Neuronal stem cell (in vitro differentiated cells): Measurements from ENCODE around the gene CDK12.

ENCODE experiments used
- DNase-seq: peaks from one replicate; pipeline ENCODE4 v3.0.0-alpha.2; 2013; ENCODE audit warnings: low spot score
- H2AFZ ChIP-seq: one replicate; pipeline ENCODE4 v1.6.1; 2013; ENCODE audit warnings: mild to moderate bottlenecking, low read length, inconsistent platforms
- H2AK5ac ChIP-seq: 2 replicates; pipeline ENCODE4 v1.6.1; 2013; ENCODE audit warnings: low read depth, mild to moderate bottlenecking, inconsistent platforms, low read length, moderate library complexity, mixed read lengths
- H2BK120ac ChIP-seq: 2 replicates; pipeline ENCODE4 v1.6.1; 2013; ENCODE audit warnings: low read depth, mild to moderate bottlenecking, inconsistent platforms, low read length, moderate library complexity, mixed read lengths
- H2BK12ac ChIP-seq: one replicate; pipeline ENCODE4 v1.6.1; 2013; ENCODE audit warnings: low read length, inconsistent platforms
- H2BK15ac ChIP-seq: 2 replicates; pipeline ENCODE4 v1.6.1; 2013; ENCODE audit warnings: mild to moderate bottlenecking, low read length, inconsistent platforms, mixed read lengths
- H2BK5ac ChIP-seq: one replicate; pipeline ENCODE4 v1.6.1; 2013; ENCODE audit warnings: inconsistent platforms, mild to moderate bottlenecking, low read length, moderate library complexity
- H3K14ac ChIP-seq: one replicate; pipeline ENCODE4 v1.6.1; 2013; ENCODE audit warnings: low read length, inconsistent platforms
- H3K18ac ChIP-seq: 2 replicates; pipeline ENCODE4 v1.6.1; 2013; ENCODE audit warnings: low read length, inconsistent platforms
- H3K23ac ChIP-seq: 2 replicates; pipeline ENCODE4 v1.6.1; 2013; ENCODE audit warnings: low read depth, mild to moderate bottlenecking, mixed read lengths, low read length, inconsistent platforms; ENCODE audit not compliant: poor library complexity
- H3K27ac ChIP-seq: replicated peaks from 3 replicates; pipeline ENCODE4 v1.5.1; 2013; ENCODE audit warnings: low read length, inconsistent platforms
- H3K27me3 ChIP-seq, 3 experiments: 2 replicates each; pipeline ENCODE4 v1.6.1; 2013; ENCODE audit warnings: low read length in 3 of 3, mild to moderate bottlenecking in 2 of 3, inconsistent platforms in 1 of 3, low read depth in 1 of 3, mixed read lengths in 1 of 3, moderate library complexity in 1 of 3; ENCODE audit not compliant: control insufficient read depth in 3 of 3, insufficient read depth in 3 of 3
- H3K36me3 ChIP-seq, 2 donors: replicated peaks in 1 of 2; 2 replicates each; pipeline ENCODE4 v1.6.1; 2013; ENCODE audit warnings: low read length in 2 of 2; ENCODE audit not compliant: control insufficient read depth in 2 of 2, insufficient read depth in 2 of 2
- H3K4ac ChIP-seq: 2 replicates; pipeline ENCODE4 v1.6.1; 2013; ENCODE audit warnings: inconsistent platforms, mild to moderate bottlenecking, low read length, moderate library complexity
- H3K4me1 ChIP-seq, 2 donors: 1 replicate in 1 of 2; 2 replicates in 1 of 2; pipeline ENCODE4 v1.6.1; 2013; ENCODE audit warnings: low read length in 2 of 2, low read depth in 1 of 2; ENCODE audit not compliant: control insufficient read depth in 2 of 2, insufficient read depth in 1 of 2
- H3K4me2 ChIP-seq: one replicate; pipeline ENCODE4 v1.6.1; 2013; ENCODE audit warnings: mild to moderate bottlenecking, low read length, inconsistent platforms; ENCODE audit not compliant: insufficient read depth, poor library complexity, severe bottlenecking
- H3K4me3 ChIP-seq, 2 donors: 2 replicates each; pipeline ENCODE4 v1.5.1; 2013; ENCODE audit warnings: low read length in 2 of 2, mild to moderate bottlenecking in 2 of 2, inconsistent platforms in 1 of 2, moderate library complexity in 1 of 2
- H3K79me1 ChIP-seq: one replicate; pipeline ENCODE4 v1.6.1; 2013; ENCODE audit warnings: low read depth, mild to moderate bottlenecking, inconsistent platforms, low read length, moderate library complexity
- H3K9ac ChIP-seq: one replicate; pipeline ENCODE4 v1.6.1; 2013; ENCODE audit warnings: mild to moderate bottlenecking, low read depth, low read length, inconsistent platforms; ENCODE audit not compliant: poor library complexity
- H3K9me3 ChIP-seq, 2 donors: replicated peaks in 1 of 2; 2 replicates each; pipeline versions ENCODE3 to v1.6.1; 2013; ENCODE audit warnings: low read length in 2 of 2, mild to moderate bottlenecking in 2 of 2, inconsistent platforms in 1 of 2, low read depth in 1 of 2, mixed read lengths in 1 of 2, moderate library complexity in 1 of 2; ENCODE audit not compliant: control insufficient read depth in 2 of 2, insufficient read depth in 1 of 2
- H4K8ac ChIP-seq: one replicate; pipeline ENCODE4 v1.6.1; 2013; ENCODE audit warnings: low read depth, mild to moderate bottlenecking, inconsistent platforms, low read length, moderate library complexity
- H4K91ac ChIP-seq: one replicate; pipeline ENCODE4 v1.6.1; 2013; ENCODE audit warnings: low read length, low read depth, mild to moderate bottlenecking, inconsistent platforms; ENCODE audit not compliant: poor library complexity
- WGBS, 2 donors: extraction: QIAGEN DNeasy Blood & Tissue Kit; methylation state at CpG; one replicate each; pipeline ENCODE4 v1.1.7; 2013; ENCODE audit warnings: missing lambda C conversion rate in 2 of 2, mixed read lengths in 1 of 2; ENCODE audit not compliant: insufficient read length in 2 of 2, insufficient replicate concordance in 1 of 2; ENCODE audit errors: extremely low coverage in 2 of 2; 5-methylcytosine and 5-hydroxymethylcytosine counted together

CDK12 gene

GRCh38 chr17:39579318-39580081, 118.2 kb downstream of the CDK12 start:
- peak overlapping the region; percentile 2 for H2BK120ac ChIP-seq
- peak overlapping the region; percentile 34 for H2BK15ac ChIP-seq
- H2AK5ac ChIP-seq: peak overlapping the region; percentile 62
- H3K23ac ChIP-seq: no peak overlapping the region
- H3K79me1 ChIP-seq: no peaks in the 10 kb centered on the region
- peak overlapping the region; percentile 48 for H3K4me2 ChIP-seq
- H4K8ac ChIP-seq: no peak overlapping the region
- H3K9ac ChIP-seq: no peak overlapping the region
- H3K27me3 ChIP-seq: peaks cover 0 to 23% (median 0%) of the 10 kb centered on the region in 3 experiments
- no peak overlapping the region for H3K18ac ChIP-seq
- no peaks in the 10 kb centered on the region for H3K36me3 ChIP-seq
- H3K9me3 ChIP-seq: no peaks in the 10 kb centered on the region
- H3K4ac ChIP-seq: no peak overlapping the region
- H3K4me1 ChIP-seq: peaks cover 19 to 27% of the 10 kb centered on the region in 2 donors
- H3K27ac ChIP-seq: no peak overlapping the region
- peak overlapping the region; percentile 49 for H2AFZ ChIP-seq
- peak; percentile 78 for DNase-seq
- no CpG with 5 or more reads among the region's 8 CpGs for WGBS, 2 donors
- H3K14ac ChIP-seq: no peak overlapping the region
- no peak overlapping the region for H2BK5ac ChIP-seq
- H4K91ac ChIP-seq: peak overlapping the region; percentile 31
- no peak overlapping the region for H3K4me3 ChIP-seq
- no peak overlapping the region for H2BK12ac ChIP-seq

DNA sequence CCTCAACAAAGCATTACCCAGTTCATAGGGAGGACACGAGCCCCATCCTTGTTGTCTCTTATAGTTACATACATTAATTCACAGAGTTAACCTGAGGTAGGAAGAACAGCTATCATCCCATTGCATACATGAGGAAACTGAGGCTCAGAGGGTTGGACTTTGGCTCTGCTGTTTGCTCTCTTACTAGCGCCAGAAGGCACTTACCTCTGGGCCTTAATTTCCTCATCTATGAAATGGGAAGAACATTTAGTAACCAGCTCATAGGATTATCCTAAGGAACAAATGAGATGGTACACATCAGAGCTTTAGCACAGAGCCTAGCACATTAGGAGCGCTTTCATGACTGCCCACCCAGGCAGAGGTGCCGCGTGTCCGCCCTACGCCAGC, 118.8 kb downstream of the CDK12 start:
- Histone ChIP-seq H2BK5ac (no peak overlapping the region), H3K9ac (no peak overlapping the region), H3K18ac (peak overlapping the region; percentile 39), H2BK120ac (no peak overlapping the region), H3K4me3 (no peak overlapping the region), H3K9me3 (no peaks in the 10 kb centered on the region), H2AK5ac (no peak overlapping the region), H3K23ac (no peak overlapping the region), H3K27me3 (peaks cover 0 to 19% (median 0%) of the 10 kb centered on the region in 3 experiments), H4K8ac (no peak overlapping the region), H2AFZ (no peak overlapping the region), H2BK12ac (no peak overlapping the region), H3K4me1 (peaks cover 19 to 27% of the 10 kb centered on the region in 2 donors), H3K4ac (no peak overlapping the region), H4K91ac (no peak overlapping the region), H2BK15ac (no peak overlapping the region), H3K4me2 (peak overlapping the region; percentile 48), H3K79me1 (no peaks in the 10 kb centered on the region), H3K14ac (no peak overlapping the region), H3K27ac (no peak overlapping the region), H3K36me3 (no peaks in the 10 kb centered on the region)
- WGBS, 2 donors: no CpG with 5 or more reads among the region's 7 CpGs
- no peak for DNase-seq

GRCh38 chr17:39581071-39581758, 119.9 kb downstream of the CDK12 start:
- peak overlapping the region; percentile 31 for H3K18ac ChIP-seq
- no peak overlapping the region for H4K91ac ChIP-seq
- H2BK12ac ChIP-seq: no peak overlapping the region
- H4K8ac ChIP-seq: no peak overlapping the region
- no CpG with 5 or more reads among the region's 20 CpGs for WGBS, 2 donors
- no peaks in the 10 kb centered on the region for H3K9me3 ChIP-seq
- H3K27ac ChIP-seq: no peak overlapping the region
- H3K79me1 ChIP-seq: no peaks in the 10 kb centered on the region
- H3K23ac ChIP-seq: no peak overlapping the region
- H2AFZ ChIP-seq: no peak overlapping the region
- H2BK5ac ChIP-seq: no peak overlapping the region
- no peak for DNase-seq
- no peak overlapping the region for H3K4ac ChIP-seq
- H3K4me2 ChIP-seq: no peak overlapping the region
- no peak overlapping the region for H3K4me3 ChIP-seq
- H3K36me3 ChIP-seq: no peaks in the 10 kb centered on the region
- H3K9ac ChIP-seq: peak overlapping the region; percentile 24
- H3K4me1 ChIP-seq: peaks cover 19 to 27% of the 10 kb centered on the region in 2 donors
- H3K27me3 ChIP-seq: peaks cover 0 to 18% (median 0%) of the 10 kb centered on the region in 3 experiments
- H3K14ac ChIP-seq: no peak overlapping the region
- H2BK15ac ChIP-seq: no peak overlapping the region
- H2AK5ac ChIP-seq: peak overlapping the region; percentile 41
- H2BK120ac ChIP-seq: peak overlapping the region; percentile 29

GRCh38 chr17:39581759-39582085, 120.4 kb downstream of the CDK12 start:
- DNase-seq: no peak
- WGBS, 2 donors: no CpG with 5 or more reads among the region's 4 CpGs
- H4K91ac ChIP-seq: no peak overlapping the region
- no peaks in the 10 kb centered on the region for H3K36me3 ChIP-seq
- no peak overlapping the region for H2AK5ac ChIP-seq
- no peak overlapping the region for H2BK12ac ChIP-seq
- no peak overlapping the region for H3K4me2 ChIP-seq
- no peaks in the 10 kb centered on the region for H3K79me1 ChIP-seq
- no peak overlapping the region for H2AFZ ChIP-seq
- no peak overlapping the region for H3K18ac ChIP-seq
- no peak overlapping the region for H2BK15ac ChIP-seq
- H2BK5ac ChIP-seq: no peak overlapping the region
- H3K27me3 ChIP-seq: peaks cover 0 to 18% (median 0%) of the 10 kb centered on the region in 3 experiments
- H3K9ac ChIP-seq: no peak overlapping the region
- H3K23ac ChIP-seq: no peak overlapping the region
- no peak overlapping the region for H3K4ac ChIP-seq
- H4K8ac ChIP-seq: no peak overlapping the region
- no peak overlapping the region for H3K14ac ChIP-seq
- H3K4me1 ChIP-seq: peaks cover 19 to 25% of the 10 kb centered on the region in 2 donors
- H3K27ac ChIP-seq: no peak overlapping the region
- H3K4me3 ChIP-seq: no peak overlapping the region
- no peaks in the 10 kb centered on the region for H3K9me3 ChIP-seq
- no peak overlapping the region for H2BK120ac ChIP-seq
